NCI-H1092 (cell line): ENCODE results near the gene SLC35E2B.
"Not testable (repeated sequence)": the region's sequence is repeated elsewhere in the genome, so short reads cannot be mapped to it uniquely, and the experiment has no call there.

Source experiments
- DNase-seq: peaks from one replicate; lab custom pipeline; 2025; lab: John Stamatoyannopoulos, UW

The SLC35E2B gene

DNA sequence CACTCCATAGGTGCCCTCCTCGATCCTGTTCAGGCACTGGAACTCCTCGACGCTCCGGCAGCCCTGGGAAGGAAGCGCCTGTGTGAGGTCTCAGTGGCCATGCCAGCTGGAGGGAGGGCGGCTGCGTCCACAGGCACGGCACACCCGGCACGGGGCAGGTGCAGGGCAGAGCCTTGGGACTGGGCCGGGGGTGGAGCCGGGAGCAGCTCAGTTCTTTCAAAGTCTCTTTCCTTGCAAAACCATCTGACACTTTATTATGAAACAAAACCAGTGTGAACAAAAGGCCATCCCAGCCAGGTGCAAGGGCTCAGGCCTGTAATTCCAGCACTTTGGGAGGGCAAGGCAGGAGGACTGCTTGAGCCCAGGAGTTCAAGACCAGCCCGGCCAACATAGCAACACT is 54.1 kb downstream of the SLC35E2B start:
- not testable (repeated sequence) for DNase-seq

DNA sequence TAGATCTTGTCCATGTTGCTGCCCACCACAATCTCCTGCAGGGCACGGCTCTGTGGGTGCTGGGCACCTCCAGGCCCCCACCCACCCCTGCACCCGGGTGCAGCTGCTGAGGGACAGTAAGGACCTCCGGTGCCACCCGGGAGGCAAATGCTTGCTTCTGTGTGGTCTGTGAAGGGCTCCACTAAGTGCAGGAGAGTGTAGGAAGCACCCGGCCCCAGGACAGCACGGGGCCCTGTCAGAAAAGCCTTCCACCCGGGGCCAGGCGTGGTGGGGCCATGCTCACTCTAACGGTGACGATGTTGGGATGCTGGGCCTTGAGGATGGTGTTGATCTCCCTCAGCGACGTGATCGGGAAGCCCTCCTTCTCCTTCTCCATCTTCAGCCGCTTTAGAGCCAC is 55.1 kb downstream of the SLC35E2B start:
- not testable (repeated sequence) for DNase-seq

DNA sequence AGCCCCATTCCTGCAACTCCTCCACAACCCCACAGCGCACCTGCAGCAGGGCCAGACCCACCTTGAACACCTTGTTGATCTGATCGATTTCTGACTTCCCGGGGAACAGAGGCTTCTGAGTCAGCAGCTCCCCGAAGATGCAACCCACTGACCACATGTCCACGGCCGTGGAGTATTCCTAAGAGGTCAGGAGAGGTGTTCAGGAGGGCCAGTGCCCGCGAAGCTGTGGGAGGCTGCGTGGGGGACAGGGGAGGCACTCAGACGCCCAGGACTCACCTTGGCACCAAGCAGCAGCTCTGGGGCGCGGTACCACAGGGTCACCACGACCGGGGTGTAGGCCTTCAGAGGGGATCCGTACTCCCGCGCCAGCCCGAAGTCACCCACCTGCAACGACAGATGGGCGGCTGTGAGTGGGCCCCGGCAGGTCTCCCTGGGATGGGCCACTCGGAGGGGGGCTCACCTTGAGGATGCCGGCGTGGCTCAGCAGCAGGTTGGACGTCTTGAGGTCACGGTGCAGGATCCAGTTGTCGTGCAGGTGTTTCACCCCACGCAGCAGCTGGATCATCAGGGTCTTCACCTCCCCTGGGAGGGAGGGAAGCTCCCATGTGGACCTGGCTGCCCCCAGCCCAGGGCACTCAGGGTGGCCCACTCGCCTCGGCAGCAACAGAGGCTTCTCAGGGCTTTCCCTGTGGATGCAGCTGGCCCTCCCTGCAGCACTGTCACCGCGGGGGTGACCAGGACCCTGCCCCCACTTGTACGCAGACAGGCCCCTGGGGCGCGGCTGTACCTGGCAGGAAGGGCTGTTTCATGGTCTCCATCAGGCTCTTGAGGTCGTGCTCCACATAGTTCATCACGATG is 55.7 kb downstream of the SLC35E2B start:
- DNase-seq = not testable (repeated sequence)

DNA sequence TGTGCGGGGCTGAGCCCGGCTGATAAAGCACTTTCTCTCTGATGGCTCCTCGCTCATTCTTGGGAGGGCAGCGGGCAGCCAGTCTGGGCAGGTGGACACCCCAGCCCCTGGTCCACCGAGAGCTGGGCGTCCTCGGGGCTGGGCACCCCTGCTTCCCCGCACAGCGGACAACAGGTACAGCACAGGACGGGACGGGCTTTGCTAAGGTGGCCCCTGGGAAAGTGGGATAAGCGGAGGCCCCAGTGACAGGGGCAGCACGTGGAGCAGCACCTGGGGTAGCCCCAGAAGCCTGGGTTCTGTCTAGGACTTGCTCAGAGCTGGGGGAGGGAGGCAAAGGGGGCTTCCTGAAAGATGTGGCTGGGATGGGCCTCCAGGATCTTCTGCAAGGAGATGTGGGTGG is 58.0 kb downstream of the SLC35E2B start:
- DNase-seq = not testable (repeated sequence)

DNA sequence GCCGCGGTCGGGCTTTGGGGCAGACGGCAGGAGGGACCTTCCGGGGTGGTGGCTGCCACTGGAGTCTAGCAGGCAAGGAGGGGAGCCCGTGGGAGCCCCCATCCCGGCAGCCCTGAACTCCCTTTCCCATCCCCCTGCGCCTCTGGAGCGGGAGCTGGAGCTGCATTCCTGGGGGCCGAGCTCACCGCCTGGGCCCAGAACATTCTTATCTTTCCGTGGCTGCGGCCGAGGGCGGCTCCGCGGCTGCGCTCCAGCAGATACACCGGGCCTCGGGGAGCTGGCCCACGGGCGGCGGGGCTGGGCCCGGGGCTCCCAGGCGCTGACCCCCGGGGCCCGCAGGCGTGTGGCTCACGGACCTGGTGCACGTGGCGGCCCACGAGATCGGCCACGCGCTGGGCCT is 59.2 kb downstream of the SLC35E2B start:
- DNase-seq = not testable (repeated sequence)

DNA sequence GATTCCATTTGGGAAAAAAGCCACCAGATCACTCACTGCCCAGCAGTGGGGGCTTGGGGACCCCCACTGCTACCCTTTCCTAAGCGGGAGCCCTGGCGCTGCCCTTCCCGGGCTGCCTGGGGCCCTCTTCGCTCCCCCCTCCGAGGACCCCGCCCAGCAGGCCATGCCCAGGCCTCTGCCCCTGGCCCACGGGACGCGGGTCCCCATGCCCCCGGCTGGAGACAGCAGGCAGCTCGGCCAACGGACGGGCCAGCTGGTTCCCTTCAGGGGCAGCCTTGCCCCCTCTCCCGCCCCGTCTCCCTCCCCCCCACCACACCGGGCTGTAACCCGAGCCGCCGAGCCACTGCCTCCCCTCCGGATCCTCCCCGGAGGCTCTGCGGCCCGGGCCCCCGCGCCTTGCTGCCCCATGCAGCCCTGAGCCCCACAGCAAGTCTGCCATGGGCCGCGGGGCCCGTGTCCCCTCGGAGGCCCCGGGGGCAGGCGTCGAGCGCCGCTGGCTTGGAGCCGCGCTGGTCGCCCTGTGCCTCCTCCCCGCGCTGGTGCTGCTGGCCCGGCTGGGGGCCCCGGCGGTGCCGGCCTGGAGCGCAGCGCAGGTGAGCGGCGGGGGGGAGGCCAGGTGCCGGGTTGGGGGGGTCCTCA is 60.7 kb downstream of the SLC35E2B start, which contains the start of gene MMP23B:
MMP23B (plus strand) TSS at position 392 of the 639 bp plus-strand sequence; CDS start at position 438, 46 bp downstream.
- no peak for DNase-seq

DNA sequence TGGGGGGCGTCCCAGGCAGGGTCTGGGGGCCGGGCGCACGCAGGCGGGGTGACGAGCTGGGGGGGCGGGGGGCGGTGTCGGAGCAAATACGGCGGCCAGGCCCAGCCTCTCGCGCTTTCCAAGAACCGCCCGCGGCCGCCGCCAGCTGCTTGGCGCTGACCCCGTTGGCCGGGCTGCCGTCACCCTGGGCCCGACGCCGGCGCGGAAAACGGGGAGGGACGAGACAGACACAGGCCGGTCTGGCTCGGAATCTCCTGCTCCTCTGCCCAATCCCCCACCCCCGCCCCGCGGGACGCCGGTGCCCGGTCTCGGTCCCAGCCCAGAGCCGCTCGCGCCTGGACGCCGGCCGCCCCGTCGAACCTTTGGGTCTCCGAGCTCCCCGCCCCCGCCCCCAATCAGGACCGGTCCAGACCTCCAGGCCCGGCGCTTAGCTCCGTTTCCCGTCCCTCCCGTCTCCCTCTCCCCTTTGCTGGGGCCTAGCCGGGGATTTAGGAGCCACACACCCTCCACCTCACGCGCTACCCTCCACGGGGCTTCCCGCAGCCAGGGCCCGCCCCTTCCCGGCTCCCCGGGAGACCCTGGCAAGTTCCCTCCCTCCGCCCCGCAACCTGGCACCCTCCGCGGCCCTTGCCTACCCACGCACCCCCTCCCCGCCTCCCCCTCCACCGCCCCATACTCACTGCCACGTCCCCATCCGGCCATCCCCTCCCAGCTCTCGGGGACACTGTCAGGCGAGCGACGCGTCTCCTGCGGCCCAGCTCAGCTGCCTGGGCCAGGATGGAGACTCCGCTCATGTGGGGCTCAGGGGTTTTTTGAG is 61.4 kb downstream of the SLC35E2B start:
- no peak for DNase-seq

DNA sequence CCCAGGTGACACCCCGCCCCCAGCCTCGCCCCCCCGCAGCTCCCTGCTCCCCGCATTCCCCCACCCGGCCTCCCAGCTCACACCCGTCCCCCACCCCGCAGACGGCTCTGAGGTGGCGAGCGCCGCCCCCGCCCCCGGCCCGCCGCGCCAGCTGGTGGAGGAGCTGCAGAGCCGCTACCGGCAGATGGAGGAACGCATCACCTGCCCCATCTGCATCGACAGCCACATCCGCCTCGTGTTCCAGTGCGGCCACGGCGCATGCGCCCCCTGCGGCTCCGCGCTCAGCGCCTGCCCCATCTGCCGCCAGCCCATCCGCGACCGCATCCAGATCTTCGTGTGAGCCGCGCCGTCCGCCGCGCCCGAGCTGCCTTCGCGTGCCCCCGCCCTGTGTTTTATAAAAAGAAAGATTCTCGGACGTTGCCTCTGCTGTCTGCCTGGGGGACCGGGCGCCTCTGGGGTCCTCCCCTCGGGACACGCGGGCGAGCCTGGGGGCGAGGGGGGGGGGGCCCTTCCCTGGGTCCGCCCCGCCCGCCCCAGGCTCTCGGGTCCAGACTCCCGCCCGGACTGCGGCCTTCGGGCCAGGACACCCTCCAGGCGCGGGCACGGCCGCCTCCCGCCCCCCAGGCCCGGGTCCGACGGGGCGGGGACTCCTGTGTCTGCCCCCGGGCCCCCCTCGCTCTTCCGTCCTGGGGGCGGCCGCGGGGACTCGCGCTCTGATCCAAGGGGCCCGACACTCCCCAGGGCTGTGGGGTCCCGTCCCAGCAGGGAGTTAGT is 62.2 kb downstream of the SLC35E2B start:
- DNase-seq = peak; percentile 54

DNA sequence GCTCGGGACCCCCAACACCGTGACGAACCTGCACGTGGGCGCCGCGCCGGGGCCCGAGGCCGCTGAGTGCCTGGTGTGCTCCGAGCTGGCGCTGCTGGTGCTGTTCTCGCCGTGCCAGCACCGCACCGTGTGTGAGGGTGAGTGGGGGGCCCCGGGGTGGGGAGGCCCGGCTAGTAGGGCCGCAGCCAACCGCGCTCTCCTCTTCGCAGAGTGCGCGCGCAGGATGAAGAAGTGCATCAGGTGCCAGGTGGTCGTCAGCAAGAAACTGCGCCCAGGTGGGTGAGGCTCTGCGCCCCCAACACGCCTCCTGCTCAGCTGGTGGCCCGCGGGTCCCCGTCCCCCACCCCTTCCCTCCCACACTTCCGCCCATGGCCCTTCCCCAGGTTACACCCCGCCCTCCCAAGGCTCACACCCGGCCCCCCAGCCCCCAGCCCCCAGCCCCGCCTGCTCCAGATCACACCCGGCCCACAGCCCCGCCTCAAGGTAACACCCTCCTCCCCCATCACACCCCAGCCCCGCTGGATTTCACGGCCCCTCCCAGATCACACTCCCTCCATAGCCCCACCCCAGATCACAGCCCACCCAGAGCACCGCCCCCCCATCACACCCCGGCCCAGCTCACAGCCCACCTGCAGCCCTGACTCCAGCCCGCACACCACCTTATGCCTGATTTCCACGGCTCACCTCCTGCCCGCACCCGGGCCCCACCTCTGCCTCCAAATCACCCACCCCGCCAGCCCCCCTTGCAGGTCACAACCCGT is 63.0 kb downstream of the SLC35E2B start:
- no peak for DNase-seq

DNA sequence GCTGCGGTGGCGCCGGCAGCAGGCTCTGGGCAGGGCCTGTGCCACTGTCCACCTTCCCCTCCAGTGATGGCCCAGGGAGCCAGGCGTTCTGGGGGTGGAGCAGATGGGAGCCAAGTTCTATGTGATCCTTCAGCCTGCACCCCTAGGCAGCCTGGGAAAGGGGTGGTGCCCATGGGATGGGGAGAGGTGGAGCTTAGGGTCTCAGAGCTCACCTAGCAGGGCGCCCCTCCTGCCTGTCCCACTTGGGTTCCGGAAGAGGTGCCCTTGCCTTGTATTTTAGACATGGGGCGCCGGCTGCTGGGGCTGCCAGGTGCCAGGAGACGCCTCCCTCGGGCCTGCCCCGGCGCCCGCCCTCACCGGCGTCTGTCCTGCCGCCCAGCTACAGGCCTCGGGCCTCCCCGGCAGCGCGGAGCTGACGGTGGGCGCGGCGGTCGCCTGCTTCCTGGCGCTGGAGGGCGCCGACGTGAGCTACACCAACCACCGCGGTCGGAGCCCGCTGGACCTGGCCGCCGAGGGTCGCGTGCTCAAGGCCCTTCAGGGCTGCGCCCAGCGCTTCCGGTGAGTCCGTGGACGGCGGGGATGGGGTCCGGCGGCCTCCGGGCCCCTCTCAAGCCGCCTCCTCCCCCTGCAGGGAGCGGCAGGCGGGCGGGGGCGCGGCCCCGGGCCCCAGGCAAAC is 63.7 kb downstream of the SLC35E2B start:
- no peak for DNase-seq

DNA sequence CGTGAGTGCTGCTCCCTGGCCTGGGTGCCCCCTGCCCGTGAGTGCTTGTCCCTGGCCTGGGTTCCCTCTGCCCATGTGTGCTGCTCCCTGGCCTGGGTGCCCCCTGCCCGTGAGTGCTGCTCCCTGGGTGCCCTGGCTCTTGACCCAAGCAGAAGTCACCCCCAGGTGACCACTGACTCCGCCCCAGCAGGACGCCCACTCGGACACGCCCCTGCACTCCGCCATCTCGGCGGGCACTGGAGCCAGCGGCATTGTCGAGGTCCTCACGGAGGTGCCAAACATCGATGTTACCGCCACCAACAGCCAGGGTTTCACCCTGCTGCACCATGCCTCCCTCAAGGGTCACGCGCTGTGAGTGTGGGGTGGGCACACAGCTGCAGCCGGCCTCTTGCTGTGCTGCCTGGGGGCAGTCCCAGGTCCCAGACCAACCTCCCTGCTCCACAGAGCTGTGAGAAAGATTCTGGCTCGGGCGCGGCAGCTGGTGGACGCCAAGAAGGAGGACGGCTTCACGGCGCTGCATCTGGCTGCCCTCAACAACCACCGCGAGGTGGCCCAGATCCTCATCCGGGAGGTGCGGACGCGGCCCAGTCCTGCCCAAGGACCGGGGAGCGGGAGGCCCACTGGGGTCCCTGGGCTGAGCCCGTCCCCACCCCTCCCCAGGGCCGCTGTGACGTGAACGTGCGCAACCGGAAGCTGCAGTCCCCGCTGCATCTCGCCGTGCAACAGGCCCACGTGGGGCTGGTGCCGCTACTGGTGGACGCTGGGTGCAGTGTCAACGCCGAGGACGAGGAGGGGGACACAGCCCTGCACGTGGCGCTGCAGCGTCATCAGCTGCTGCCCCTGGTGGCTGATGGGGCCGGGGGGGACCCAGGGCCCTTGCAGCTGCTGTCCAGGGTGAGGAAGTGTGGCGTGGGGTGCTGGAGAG is 64.5 kb downstream of the SLC35E2B start:
- no peak for DNase-seq

DNA sequence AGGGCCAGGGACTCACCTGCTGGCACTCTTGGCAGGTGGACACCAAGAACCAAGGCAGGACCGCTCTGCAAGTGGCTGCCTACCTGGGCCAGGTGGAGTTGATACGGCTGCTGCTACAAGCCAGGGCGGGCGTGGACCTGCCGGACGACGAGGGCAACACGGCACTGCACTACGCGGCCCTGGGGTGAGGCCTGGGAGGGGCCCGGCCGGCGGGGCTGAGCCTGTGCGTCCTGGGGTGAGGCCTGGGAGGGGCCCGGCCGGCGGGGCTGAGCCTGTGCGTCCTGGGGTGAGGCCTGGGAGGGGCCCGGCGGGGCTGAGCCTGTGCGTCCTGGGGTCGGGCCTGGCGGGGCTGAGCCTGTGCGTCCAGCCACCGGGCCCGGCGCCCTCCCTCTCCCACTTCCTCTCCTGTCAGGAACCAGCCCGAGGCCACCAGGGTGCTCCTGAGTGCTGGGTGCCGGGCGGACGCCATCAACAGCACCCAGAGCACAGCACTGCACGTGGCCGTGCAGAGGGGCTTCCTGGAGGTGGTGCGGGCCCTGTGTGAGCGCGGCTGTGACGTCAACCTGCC is 65.2 kb downstream of the SLC35E2B start:
- DNase-seq = no peak

DNA sequence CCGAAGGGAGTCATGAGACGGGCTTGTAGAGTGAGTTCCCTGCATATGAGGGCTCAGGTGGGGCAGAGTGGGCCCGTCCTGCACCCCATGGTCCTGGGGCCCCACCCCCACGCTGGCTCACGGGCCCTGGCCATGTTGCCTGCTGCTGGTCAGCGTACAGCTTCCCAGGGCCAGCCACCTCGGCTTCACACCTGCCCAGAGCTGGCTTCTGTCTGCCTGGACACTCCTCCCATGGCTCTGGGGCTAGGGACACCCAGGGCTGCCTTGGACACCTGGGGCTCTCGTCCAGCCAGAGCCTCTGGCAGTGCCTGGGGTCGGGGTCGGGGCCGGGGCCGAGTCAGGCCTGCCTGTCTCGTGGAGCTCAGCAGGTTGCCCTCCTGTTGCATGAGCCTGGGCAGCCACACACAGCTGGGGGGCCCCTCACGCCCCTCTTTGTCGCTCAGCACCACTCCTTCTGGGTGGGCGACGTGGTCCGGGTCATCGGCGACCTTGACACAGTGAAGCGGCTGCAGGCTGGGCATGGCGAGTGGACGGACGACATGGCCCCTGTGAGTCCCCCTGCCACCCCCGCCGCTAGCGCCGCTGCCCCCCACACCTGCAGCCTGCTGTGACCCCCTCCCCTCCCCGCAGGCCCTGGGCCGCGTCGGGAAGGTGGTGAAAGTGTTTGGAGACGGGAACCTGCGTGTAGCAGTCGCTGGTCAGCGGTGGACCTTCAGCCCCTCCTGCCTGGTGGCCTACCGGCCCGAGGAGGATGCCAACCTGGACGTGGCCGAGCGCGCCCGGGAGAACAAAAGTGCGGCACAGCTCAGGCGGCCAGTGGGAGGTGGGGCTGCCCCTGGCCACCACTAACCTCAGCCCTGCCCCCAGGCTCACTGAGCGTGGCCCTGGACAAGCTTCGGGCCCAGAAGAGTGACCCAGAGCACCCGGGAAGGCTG is 66.1 kb downstream of the SLC35E2B start:
- DNase-seq = no peak

DNA sequence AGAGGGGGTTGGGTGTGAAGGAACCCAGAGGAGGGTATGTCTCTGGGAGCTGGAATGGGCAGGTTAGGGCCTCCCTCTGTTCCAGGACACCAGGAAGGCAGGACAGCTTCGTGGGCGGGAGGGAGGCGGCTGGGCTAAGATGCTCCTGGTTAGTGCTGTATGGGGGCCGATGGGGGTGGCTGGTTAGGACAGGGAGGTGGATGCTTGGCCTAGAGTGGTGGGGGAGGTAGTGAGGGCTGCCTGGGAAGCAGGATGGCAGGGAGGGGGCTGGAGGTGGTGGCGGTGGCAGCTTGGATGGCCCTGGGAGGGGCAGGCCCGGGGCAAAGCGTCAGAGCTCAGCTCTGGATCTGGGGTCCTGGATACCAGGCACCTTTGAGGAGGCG is 66.8 kb downstream of the SLC35E2B start:
- no peak for DNase-seq

DNA sequence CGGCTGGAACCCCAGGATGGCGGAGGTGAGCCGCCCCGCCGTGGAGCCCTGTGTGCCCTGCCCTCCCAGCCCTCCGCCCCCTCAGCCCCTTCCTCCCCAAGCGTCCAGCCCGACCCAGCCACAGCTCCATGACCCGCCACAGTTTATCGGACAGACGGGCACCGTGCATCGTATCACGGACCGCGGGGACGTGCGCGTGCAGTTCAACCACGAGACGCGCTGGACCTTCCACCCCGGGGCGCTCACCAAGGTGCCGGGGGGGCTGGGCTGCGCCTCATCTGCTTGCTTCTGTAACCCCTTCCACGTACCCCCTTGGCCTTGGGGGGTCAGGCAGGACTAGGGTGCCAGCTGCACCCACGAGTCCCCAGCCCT is 67.2 kb downstream of the SLC35E2B start:
- DNase-seq = no peak

DNA sequence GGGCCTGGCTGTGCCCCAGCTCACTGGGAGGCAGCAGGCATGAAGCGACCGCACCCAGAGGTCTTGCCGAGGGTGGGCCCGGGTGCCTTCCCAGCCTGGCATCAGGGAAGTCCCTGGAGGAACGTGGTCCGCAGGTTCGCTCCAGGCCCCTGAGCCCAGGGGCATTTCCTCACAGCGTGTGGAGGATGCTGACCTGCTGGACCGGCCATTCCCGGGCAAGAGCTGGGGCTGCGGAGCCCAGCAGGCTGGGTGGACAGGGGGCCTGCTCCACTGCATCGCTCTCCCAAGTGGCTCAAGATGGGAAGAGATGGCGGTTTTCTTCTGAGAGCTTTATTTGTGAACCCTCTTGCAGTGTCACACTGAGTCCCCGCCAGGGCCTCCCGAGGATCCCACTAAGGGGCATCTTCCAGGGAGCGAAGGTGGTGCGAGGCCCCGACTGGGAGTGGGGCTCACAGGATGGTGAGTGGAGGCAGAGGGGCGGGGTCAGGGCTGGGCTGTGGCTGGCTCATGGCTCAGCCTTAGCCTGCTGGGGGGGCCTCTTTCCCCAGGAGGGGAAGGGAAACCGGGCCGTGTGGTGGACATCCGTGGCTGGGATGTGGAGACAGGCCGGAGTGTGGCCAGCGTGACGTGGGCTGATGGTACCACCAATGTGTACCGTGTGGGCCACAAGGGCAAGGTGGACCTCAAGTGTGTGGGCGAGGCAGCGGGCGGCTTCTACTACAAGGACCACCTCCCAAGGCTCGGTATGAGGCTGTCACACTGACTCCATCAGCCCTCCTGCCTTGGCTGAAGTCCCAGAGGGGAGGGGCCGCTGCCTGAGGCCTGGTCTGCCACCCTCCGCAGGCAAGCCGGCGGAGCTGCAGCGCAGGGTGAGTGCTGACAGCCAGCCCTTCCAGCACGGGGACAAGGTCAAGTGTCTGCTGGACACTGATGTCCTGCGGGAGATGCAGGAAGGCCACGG is 67.9 kb downstream of the SLC35E2B start:
- no peak for DNase-seq
